Measurements from ENCODE around the gene CHPF2. TPM values are rescaled to one million over a fixed set of nuclear protein-coding genes. Genes with fewer than 3 reads are reported as not detected.

Gene CHPF2
- total RNA-seq, 1 donor, result 47.0 TPM

DNA sequence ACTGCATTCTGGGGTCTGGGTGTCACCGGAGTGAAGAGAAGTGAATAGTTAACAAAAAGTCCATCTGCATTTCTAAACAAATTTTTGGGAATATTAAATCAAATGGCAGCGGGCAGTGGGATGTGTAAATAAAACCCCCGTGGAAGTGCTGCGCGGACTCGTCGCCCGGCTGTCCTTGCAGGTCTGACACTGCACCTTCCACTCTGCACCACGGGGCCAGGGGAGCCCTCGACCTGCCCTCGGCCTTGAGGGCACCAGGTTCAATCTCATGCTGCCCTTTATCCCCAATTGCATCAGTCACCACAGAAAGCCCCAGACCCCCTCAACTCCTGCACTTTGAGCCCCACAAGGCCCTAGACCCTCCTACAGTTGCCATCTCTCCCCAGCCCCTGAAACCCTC is 22.6 kb downstream of the CHPF2 start:
- H3K4me3 ChIP-seq (ENCODE audit: low read depth, low read length), result no peak overlapping the region
- DNase-seq (ENCODE audit: low read depth), result no peak
- TF ChIP-seq, protein P1, sequence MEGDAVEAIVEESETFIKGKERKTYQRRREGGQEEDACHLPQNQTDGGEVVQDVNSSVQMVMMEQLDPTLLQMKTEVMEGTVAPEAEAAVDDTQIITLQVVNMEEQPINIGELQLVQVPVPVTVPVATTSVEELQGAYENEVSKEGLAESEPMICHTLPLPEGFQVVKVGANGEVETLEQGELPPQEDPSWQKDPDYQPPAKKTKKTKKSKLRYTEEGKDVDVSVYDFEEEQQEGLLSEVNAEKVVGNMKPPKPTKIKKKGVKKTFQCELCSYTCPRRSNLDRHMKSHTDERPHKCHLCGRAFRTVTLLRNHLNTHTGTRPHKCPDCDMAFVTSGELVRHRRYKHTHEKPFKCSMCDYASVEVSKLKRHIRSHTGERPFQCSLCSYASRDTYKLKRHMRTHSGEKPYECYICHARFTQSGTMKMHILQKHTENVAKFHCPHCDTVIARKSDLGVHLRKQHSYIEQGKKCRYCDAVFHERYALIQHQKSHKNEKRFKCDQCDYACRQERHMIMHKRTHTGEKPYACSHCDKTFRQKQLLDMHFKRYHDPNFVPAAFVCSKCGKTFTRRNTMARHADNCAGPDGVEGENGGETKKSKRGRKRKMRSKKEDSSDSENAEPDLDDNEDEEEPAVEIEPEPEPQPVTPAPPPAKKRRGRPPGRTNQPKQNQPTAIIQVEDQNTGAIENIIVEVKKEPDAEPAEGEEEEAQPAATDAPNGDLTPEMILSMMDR (IDR thresholded peaks at IDR 0.05; ENCODE audit: insufficient read depth, low read length), result no peak

DNA sequence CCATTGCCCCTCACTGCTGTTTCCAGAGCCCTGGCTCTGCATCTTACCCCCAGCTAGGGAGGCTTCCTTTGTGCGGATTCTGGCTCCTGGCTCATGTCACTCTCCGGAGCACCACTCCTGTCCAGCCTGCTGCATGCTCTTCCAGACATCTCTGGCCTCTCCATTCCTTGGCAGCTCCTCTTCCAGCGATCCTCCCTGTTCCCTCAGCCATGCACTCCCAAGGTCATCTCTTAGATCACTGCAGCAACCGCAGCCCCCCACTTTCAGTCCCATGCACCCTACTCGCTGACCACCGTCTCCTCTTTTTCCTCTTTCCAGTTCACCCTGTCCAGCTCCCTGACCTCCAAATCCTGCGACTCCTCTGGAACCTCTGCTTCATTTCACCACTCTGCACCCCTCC is 23.1 kb downstream of the CHPF2 start:
- no peak for DNase-seq (ENCODE audit: low read depth)
- no peak overlapping the region for H3K4me3 ChIP-seq (ENCODE audit: low read depth, low read length)
- TF ChIP-seq, protein P1 (IDR thresholded peaks at IDR 0.05; ENCODE audit: insufficient read depth, low read length), result no peak

DNA sequence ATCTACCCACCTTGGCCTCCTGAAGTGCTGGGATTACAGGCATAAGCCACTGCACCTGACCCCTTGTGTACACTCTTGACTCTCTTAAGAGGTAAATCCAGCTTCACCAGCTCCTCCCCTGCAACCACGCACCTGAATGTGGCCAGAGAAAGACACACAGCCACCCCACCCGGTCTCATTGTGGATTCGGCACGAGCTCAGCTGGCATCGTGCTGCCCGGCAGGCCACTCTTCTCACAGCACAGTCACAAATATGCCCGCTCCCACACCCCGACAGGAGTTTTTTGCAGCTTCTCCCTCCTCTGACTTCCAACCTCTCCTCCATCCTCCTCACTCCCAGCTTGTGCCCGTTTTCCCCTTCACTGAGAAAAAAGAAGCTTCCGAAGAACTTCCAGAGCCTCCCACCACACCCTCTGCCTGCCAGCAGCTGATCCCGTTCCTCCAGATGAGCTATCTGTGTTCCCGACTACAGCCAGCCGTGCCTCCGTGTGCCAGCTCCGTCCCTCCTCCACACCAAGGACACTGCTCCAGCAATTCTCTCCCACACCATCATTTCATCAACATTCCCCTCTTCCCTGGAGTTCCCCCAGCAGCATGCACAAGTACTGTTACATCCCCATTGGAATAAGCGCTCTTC is 24.2 kb downstream of the CHPF2 start:
- DNase-seq (ENCODE audit: low read depth), result no peak
- H3K4me3 ChIP-seq (ENCODE audit: low read depth, low read length), result no peak overlapping the region
- TF ChIP-seq, protein P1 (IDR thresholded peaks at IDR 0.05; ENCODE audit: insufficient read depth, low read length), result no peak

DNA sequence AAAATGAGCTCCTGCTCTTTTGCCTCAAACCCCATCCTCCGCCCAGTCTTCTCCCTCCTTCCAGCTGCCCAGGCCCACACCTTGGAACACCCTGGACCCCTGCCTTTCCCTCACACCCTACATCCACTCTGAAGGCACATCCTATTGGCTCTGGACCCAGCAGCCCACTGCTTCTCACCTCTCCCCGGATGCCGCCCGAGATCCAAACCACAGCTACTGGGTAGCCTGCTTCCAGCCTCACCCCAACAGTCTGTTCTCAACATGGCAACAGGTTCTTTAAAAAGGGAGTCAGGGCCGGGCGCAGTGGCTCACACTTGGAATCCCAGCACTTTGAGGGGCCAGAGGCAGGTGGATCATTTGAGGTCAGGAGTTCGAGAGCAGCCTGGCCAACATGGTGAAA is 25.7 kb downstream of the CHPF2 start:
- TF ChIP-seq, protein P1 (IDR thresholded peaks at IDR 0.05; ENCODE audit: insufficient read depth, low read length), result no peak
- no peak overlapping the region for H3K4me3 ChIP-seq (ENCODE audit: low read depth, low read length)
- DNase-seq (ENCODE audit: low read depth), result no peak

DNA sequence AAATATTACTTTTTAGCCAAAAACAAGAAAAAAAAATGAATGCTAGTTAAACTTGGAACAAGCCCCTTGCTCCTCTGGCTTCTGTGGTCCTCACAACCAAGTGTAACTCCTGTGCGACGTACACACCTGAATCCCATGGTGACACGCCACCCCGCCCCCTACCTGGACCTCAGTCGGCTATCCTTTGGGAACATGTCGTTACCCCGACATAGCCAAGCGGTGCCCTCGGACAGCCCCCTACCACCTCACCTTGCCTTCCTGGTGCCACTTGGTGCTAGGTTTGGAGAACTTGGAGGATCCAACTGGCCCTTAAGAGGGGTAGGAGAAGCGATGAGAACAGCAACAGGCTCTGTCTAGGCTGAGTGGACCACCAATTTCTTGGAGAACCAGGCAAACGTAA is 28.2 kb downstream of the CHPF2 start:
- no peak overlapping the region for H3K4me3 ChIP-seq (ENCODE audit: low read depth, low read length)
- TF ChIP-seq, protein P1 (IDR thresholded peaks at IDR 0.05; ENCODE audit: insufficient read depth, low read length), result no peak
- no peak for DNase-seq (ENCODE audit: low read depth)

DNA sequence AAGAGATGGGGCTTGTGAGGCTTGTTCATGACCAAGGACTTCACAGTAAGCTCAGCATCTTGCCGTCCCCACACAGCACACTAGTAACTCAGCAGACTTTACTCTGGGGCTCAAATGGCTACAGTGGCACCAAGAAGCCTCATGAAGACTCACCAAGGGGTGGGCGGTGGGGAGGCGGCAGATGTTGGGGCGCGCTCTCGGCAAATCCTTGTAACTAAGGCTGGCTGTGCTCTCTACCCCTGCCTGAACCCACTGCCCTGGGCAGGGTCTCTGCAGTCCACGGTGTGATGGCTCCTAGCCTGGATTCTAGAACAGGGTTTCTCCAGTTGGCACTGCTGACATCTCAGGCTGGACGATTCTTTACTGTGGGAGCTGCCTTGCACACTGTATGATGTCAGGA is 28.6 kb downstream of the CHPF2 start:
- DNase-seq (ENCODE audit: low read depth), result no peak
- no peak overlapping the region for H3K4me3 ChIP-seq (ENCODE audit: low read depth, low read length)
- TF ChIP-seq, protein P1 (IDR thresholded peaks at IDR 0.05; ENCODE audit: insufficient read depth, low read length), result no peak

DNA sequence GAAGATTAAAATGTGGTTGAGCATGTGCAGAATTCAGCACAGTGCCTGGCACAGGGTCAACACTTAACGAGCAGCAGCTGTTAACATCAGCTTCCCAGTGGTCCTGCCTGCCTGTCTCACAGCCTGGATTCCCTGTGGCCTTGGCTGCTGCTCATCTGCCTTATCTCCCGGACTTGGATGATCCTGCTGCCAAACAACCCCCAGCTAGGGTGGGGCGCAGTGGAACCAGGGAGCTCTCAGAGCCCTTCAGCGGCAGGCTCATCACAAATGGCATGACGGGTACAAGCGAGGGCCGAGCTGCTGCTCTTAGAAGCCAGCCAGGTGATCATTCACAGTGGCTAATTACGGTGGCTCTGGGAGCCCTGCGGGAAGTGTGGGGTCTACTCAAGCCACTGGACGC is 29.2 kb downstream of the CHPF2 start:
- H3K4me3 ChIP-seq (ENCODE audit: low read depth, low read length), result no peak overlapping the region
- TF ChIP-seq, protein P1 (IDR thresholded peaks at IDR 0.05; ENCODE audit: insufficient read depth, low read length), result no peak
- peak; percentile 64 for DNase-seq (ENCODE audit: low read depth)
